SU-DHL-6 (cell line): ENCODE measurements around the gene SLC11A2.

ENCODE experiments used
- H2AFZ ChIP-seq: fragments of 200-600 bp; sonication (generic); 2 replicates; pipeline ENCODE4 v1.6.1; 2014; ENCODE audit warnings: low read depth, mild to moderate bottlenecking, moderate library complexity, mixed read lengths, antibody characterized with exemption, low read length; ENCODE audit not compliant: severe bottlenecking
- H3F3A ChIP-seq: fragments of 200-600 bp; shearing (Covaris generic); 2 replicates; pipeline ENCODE4 v1.6.0; 2016; ENCODE audit warnings: antibody characterized with exemption, mild to moderate bottlenecking; ENCODE audit not compliant: insufficient read depth
- H3K27ac ChIP-seq: fragments of 200-600 bp; sonication (generic); 2 replicates; pipeline ENCODE4 v1.5.1; 2016; ENCODE audit warnings: low read depth, mild to moderate bottlenecking, low read length, moderate library complexity, mixed read lengths
- H3K27me3 ChIP-seq: fragments of 200-600 bp; sonication (generic), shearing (Covaris generic); 2 replicates; pipeline ENCODE4 v1.6.0; 2014; ENCODE audit warnings: mild to moderate bottlenecking, low read length
- H3K36me3 ChIP-seq: fragments of 200-600 bp; sonication (generic); 2 replicates; pipeline ENCODE4 v1.6.1; 2014; ENCODE audit warnings: mild to moderate bottlenecking, low read length, mixed read lengths
- H3K4me2 ChIP-seq: fragments of 300-600, 200-600 bp; shearing (Covaris generic), sonication (generic); 2 replicates; pipeline ENCODE4 v1.6.0; 2014; ENCODE audit warnings: low read length, low read depth, mild to moderate bottlenecking; ENCODE audit not compliant: poor library complexity, severe bottlenecking
- H3K4me3 ChIP-seq: fragments of 200-600 bp; sonication (generic); 2 replicates; pipeline ENCODE4 v1.5.1; 2014; ENCODE audit warnings: antibody characterized with exemption, low read length, mild to moderate bottlenecking, mixed read lengths; ENCODE audit not compliant: insufficient read depth, poor library complexity, severe bottlenecking
- H3K79me2 ChIP-seq: fragments of 200-600 bp; sonication (generic); 2 replicates; pipeline ENCODE4 v1.6.1; 2014; ENCODE audit warnings: mild to moderate bottlenecking, low read length, moderate library complexity; ENCODE audit not compliant: insufficient read depth
- H3K9ac ChIP-seq: fragments of 200-600 bp; sonication (generic); 2 replicates; pipeline ENCODE4 v1.7.0; 2014; ENCODE audit warnings: mild to moderate bottlenecking, low read length
- H3K9me2 ChIP-seq: fragments of 200-600 bp; sonication (generic); replicated peaks from 2 replicates; pipeline ENCODE4 v1.6.1; 2014; ENCODE audit warnings: low read length; ENCODE audit not compliant: insufficient read depth
- H3K9me3 ChIP-seq: fragments of 200-600 bp; sonication (generic); 2 replicates; pipeline ENCODE4 v1.6.1; 2014; ENCODE audit warnings: low read length, mixed read lengths; ENCODE audit not compliant: insufficient read depth
- H4K20me1 ChIP-seq: fragments of 200-600 bp; sonication (generic); 2 replicates; pipeline ENCODE4 v1.6.1; 2014; ENCODE audit warnings: low read depth, mild to moderate bottlenecking, antibody characterized with exemption, low read length, moderate library complexity, mixed read lengths
- CTCF ChIP-seq: fragments of 200-600 bp; sonication (generic); IDR thresholded peaks from one replicate; pipeline ENCODE4 v1.5.1; 2017; ENCODE audit warnings: antibody characterized with exemption, mild to moderate bottlenecking, low read length, moderate library complexity; ENCODE audit not compliant: insufficient read depth, poor library complexity, severe bottlenecking
- EZH2phosphoT487 ChIP-seq: fragments of 200-600 bp; sonication (generic), shearing (Covaris generic); conservative IDR thresholded peaks from 2 replicates; pipeline ENCODE4 v1.6.1; 2018; ENCODE audit warnings: mild to moderate bottlenecking, antibody characterized with exemption, low read length, moderate library complexity, mixed read lengths

SLC11A2 gene

DNA sequence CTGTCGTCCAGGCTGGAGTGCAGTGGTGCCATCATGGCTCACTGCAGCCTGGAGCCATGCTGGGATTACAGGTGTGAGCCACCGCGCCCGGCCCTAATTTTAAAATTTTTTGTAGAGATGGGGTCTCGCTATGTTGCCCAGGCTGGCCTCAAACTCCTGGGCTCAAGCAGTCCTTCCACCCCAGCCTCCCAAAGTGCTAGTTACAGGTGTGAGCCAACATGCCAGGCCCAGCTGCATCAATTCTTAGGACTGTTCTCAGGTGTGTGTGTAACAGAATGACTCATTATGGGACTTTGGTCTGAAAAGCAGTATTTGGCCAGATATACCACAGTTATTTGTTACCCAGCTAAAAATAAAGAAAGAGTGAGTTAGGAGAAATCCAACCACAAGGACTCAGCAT is 39.3 kb upstream of the SLC11A2 start:
- H3K27ac ChIP-seq, result no peak overlapping the region
- H3K9me2 ChIP-seq, result no peaks in the 10 kb centered on the region
- H2AFZ ChIP-seq, result no peak overlapping the region
- no peaks in the 10 kb centered on the region for H4K20me1 ChIP-seq
- no peaks in the 10 kb centered on the region for H3K36me3 ChIP-seq
- H3K79me2 ChIP-seq, result no peaks in the 10 kb centered on the region
- H3K4me3 ChIP-seq, result no peak overlapping the region
- no peak overlapping the region for H3K9ac ChIP-seq
- 0 out of 2 replicates have a peak, but pooled peaks cover 5% of the 10 kb centered on the region for H3F3A ChIP-seq
- TF ChIP-seq EZH2phosphoT487, result no peak
- no peak for TF ChIP-seq CTCF
- no peaks in the 10 kb centered on the region for H3K27me3 ChIP-seq
- no peak overlapping the region for H3K4me2 ChIP-seq
- H3K9me3 ChIP-seq, result no peaks in the 10 kb centered on the region

- Histone ChIP-seq H3K9me3 (no peaks in the 10 kb centered on the region), H2AFZ (no peak overlapping the region), H3F3A (0 out of 2 replicates have a peak, but pooled peaks cover 5% of the 10 kb centered on the region), H3K36me3 (peaks cover 4% of the 10 kb centered on the region; the same call in 1 of the 2 replicates), H3K9me2 (no peaks in the 10 kb centered on the region), H3K27me3 (no peaks in the 10 kb centered on the region), H3K9ac (no peak overlapping the region), H3K79me2 (no peaks in the 10 kb centered on the region), H3K4me3 (no peak overlapping the region), H3K27ac (no peak overlapping the region), H3K4me2 (no peak overlapping the region), H4K20me1 (no peaks in the 10 kb centered on the region)
- TF ChIP-seq CTCF (no peak), EZH2phosphoT487 (no peak)
Measured at GRCh38 chr12:51062631-51063397, 36.6 kb upstream of the SLC11A2 start.

DNA sequence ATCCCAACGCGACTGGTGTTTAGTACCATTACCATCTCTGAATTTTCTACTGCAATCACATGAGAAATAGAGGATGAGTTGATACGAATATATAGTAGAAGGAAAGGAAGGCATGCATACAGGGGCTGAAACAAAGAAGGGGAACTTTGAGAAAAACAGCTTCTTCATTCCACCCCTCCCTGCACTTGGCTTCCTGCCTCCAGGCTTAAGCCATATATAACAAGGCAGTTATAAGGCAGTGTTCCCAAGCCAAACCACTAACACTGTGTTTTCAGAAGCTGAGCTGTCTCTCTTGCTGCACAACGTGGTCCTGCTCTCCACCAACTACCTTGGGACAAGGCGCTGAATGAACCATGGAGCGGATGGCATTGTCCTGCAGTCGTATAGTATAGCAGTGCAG is 32.9 kb upstream of the SLC11A2 start:
- no peaks in the 10 kb centered on the region for H4K20me1 ChIP-seq
- no peak for TF ChIP-seq EZH2phosphoT487
- H3K27ac ChIP-seq, result no peak overlapping the region
- H2AFZ ChIP-seq, result no peak overlapping the region
- no peak overlapping the region for H3K9ac ChIP-seq
- 0 out of 2 replicates have a peak, but pooled peaks cover 5% of the 10 kb centered on the region for H3F3A ChIP-seq
- H3K79me2 ChIP-seq, result no peaks in the 10 kb centered on the region
- no peak overlapping the region for H3K4me2 ChIP-seq
- H3K27me3 ChIP-seq, result no peaks in the 10 kb centered on the region
- no peak overlapping the region for H3K4me3 ChIP-seq
- H3K9me2 ChIP-seq, result no peaks in the 10 kb centered on the region
- H3K36me3 ChIP-seq, result peaks cover 4% of the 10 kb centered on the region; the same call in 1 of the 2 replicates
- no peaks in the 10 kb centered on the region for H3K9me3 ChIP-seq

GRCh38 chr12:51056242-51056641 is 30.1 kb upstream of the SLC11A2 start:
- Histone ChIP-seq H3K4me2 (no peak overlapping the region), H3K36me3 (peaks cover 7% of the 10 kb centered on the region; the same call in 1 of the 2 replicates)

More at GRCh38 chr12:51056242-51056641, 30.1 kb upstream of the SLC11A2 start:
- H2AFZ ChIP-seq, result no peak overlapping the region
- no peaks in the 10 kb centered on the region for H3K9me2 ChIP-seq
- no peaks in the 10 kb centered on the region for H3K27me3 ChIP-seq
- no peaks in the 10 kb centered on the region for H3K9me3 ChIP-seq
- no peak overlapping the region for H3K27ac ChIP-seq
- H4K20me1 ChIP-seq, result no peaks in the 10 kb centered on the region
- H3F3A ChIP-seq, result no peaks in the 10 kb centered on the region
- H3K9ac ChIP-seq, result no peak overlapping the region
- H3K4me3 ChIP-seq, result no peak overlapping the region
- no peak for TF ChIP-seq EZH2phosphoT487
- H3K79me2 ChIP-seq, result no peaks in the 10 kb centered on the region
